HG02623 (cell line): ENCODE data around the gene ADISSP.

Source experiments
- ATAC-seq: cut with Tn5 transposase; IDR thresholded peaks from one replicate; pipeline ENCODE4 v1.9.1; 2021; ENCODE audit warnings: moderate library complexity; ENCODE audit not compliant: unreplicated experiment

Gene ADISSP

GRCh38 chr20:3739054-3739925, 28.3 kb downstream of the ADISSP start:
- ATAC-seq: no peak

GRCh38 chr20:3738111-3739053, 29.2 kb downstream of the ADISSP start:
- no peak for ATAC-seq

- no peak for ATAC-seq
Observed at GRCh38 chr20:3735768-3736167, 31.8 kb downstream of the ADISSP start.

- ATAC-seq: no peak
Observed at GRCh38 chr20:3734111-3734843, 33.3 kb downstream of the ADISSP start.

GRCh38 chr20:3733119-3733995, 34.2 kb downstream of the ADISSP start:
- no peak for ATAC-seq

DNA sequence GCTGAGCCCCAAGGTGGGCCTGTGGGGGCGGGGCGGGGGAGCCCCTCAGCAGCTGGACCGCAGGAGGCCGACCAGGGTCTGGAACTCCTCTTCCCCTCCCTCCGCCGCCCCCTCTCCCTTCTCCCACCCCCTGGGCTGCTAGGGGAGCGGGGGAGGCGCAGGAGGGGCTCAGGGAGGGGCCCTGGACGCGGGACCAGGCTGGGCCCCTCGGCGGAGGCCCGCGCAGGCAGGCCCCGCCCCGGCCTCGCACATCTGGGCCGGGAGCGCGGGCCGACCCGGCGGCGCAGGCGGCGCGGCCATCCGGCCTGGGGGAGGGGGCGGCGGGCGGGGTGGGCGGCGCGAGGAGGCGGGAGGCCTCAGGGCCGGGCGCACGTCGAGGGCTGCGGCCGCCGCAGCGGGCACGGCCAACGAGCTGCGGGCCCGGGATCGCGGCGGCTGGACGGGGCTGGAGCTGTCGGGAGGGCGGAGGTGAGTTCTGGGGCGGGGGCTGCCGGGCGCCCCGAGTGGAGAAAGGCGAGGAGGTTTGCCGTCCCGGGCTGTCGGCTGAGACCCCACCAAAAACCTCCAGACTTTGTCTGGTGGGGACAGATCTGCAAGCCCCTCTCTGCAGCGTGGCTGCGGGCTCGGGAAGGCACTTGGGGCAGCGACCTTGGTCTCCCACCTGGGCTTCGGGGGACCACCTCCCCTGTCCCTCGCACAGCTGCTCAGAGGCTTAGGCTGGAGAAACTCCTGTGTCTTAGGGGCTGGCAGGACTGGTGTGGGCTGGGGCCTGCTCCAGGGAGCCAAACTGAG, 35.0 kb downstream of the ADISSP start, which contains the start of gene HSPA12B:
Gene HSPA12B (plus strand): TSS at position 359 of the 792 bp plus-strand sequence. CDS start 5,990 bp downstream, outside the sequence.
- ATAC-seq: no peak

DNA sequence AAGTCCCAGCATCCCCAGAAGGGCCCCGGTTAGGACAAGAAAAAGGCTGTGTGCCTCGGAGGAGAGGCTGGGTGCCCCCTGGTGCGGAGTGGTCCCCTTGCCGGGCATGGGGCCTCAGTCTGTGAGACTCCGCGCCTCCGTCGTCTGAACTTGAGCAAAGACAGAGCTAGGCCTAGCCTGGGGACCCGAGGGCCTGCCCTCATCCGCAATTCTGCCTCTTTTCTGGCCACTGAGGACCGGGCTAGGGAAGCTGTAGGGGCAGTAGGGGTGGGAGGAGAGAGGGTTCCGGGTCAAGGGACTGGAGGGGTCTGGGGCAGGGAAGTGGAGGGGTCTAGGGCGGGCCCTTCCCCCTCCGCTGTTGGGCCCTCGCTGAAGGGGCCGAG, 35.6 kb downstream of the ADISSP start:
- no peak for ATAC-seq

DNA sequence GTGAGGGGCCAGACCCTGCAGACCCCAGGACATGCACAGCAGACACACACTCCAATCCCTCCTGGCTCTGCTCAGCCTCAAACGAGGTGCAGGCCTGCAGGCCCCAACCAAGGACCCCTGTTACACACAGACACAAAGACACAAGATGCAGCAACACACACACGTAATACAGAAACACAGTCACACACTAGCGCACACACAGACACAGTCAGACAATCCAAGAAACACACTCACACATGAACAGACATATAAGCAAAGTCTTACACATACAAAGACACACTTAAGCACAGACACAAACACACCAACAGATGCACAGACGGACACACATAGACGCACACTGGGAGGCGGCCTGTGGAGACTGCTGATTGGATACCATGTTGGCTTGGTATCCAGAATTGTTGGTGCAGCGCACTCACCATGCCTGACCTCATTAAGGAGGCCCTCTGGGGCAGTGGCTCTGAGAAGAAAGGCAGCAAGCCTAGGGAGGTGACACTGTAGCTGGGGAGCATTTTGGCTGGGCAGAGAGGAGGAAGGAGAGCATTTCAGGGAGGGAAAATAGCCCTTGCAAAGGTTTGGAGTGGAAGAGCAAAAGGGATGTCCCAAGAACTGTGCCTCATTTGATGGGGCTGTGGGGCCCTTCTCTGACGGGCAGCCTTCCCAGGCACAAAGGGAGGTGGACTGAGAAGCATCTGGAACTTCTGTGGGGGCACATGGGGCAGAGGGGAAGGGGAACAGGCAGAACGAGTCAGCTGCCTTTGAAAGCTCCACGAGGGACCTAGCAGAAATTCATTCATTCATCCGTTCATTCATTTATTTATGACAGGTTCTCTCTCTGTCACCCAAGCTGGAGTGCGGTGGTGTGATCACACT, 36.5 kb downstream of the ADISSP start:
- ATAC-seq: no peak

- no peak for ATAC-seq
Observed at GRCh38 chr20:3729811-3730540, 37.6 kb downstream of the ADISSP start.

- ATAC-seq: no peak
Observed at GRCh38 chr20:3729378-3729777, 38.2 kb downstream of the ADISSP start.

DNA sequence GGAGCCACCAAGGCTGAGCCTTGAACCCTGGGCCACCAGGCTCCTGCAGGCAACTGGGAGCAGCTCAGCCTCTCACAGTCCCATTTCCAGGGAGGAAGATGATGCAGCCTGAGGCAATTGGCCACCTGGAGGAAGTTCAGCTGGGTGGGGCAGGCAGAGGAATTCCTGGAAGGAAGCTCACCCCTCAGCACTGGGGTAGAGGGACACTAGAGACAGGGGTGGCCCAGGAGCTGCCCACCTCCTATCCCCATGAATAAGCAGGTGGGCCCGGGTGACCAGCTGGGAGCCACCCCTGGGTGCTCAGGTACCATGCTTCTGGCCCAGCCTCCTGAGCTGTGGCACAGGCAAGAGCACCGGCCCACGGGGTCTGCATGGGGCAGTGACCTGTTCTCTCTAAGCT, 38.7 kb downstream of the ADISSP start:
- no peak for ATAC-seq

DNA sequence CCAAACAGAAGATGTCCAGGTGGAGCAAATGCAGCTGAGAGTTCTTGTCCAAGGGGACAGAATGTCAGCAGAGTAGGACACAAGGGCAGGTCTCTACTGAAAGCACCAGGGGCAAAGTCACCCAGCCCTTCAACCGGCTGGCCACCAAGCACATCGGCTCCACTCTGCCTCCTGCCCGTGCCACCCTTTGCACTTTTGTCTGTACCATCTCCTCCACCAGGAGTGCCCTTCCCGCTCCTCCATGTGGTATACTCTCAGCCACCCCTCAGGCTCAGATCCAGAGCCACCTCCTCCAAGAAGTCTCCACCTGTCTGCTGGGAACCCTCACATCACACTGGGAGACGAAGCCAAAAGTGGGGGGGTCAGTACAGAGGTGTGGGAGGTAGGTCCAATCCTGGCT, 39.2 kb downstream of the ADISSP start:
- ATAC-seq: no peak

DNA sequence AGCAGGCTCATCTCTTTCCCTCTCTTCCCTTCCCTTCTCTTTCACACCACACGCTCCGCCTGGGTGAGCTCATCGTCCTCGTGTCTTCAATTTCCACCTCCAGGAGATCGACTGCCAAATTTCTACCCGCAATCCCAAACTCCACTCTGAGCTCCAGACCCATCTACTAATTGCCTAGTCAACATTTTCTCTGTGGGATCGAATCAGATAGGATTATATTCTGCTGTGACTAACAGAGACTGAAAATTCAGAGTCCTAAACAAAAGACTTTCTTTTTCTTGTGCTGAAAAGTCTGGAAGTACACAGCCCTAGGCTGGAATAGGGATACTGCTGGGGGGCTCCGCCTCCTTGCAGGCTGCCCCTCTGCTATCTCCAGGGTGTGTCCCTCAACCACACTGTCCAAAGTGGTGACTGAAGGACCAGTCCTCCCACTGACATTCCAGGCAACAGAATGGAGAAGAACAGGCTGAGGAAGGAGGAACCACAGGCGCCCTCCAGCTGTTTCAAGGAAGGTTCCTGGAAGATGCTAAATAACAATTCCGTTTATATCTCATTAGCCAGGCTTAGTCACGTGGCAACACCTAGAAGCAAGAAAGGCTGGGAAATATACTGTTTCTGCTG, 40.0 kb downstream of the ADISSP start:
- ATAC-seq: no peak

- no peak for ATAC-seq
Observed at GRCh38 chr20:3724356-3724755, 43.2 kb downstream of the ADISSP start.

DNA sequence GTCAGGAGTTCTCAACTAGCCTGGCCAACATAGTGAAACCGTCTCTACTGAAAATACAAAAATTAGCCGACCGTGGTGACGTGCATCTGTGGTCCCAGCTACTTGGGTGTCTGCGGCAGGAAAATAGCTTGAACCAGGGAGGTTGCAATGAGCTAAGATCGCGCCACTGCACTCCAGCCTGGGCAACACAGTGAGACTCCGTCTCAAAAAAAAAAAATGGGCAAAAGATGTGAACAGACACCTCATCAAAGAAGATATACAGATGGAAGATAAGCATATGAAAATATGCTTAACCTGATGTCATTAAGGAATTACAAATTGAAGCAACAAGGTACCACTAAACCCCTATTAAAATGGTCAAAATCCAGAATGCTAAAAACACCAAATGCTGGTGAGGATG, 44.3 kb downstream of the ADISSP start:
- no peak for ATAC-seq

- no peak for ATAC-seq
Observed at GRCh38 chr20:3721912-3722311, 45.6 kb downstream of the ADISSP start.

DNA sequence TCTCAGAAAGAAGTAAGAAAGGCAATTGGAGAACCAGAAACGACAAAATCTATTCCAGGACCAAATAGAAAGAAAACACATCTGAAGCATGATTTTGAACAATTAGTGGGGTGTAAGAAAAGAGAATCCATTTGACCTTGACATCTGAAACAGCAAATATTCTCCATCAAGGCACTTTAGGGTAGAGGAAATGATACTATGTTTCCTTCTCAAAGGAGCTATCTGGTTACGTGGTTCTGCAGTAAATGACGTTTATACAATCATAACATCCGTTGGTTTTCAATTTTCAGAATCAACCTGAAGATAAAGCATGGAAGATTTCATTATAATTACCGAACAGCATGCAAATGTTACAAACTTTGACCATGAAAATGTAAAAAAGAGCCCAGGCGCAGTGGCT, 46.9 kb downstream of the ADISSP start:
- ATAC-seq: no peak
